MG63 (cell line): Measurements from ENCODE around the gene RNF43. TPM values are rescaled to one million over a fixed set of nuclear protein-coding genes. Genes with fewer than 3 reads are reported as not detected.

Source experiments
- DNase-seq: peaks from one replicate; pipeline ENCODE4 v3.0.0-alpha.2; 2020
- H3K27me3 ChIP-seq: fragments of 250-450 bp; sonication (Bioruptor Pico); 2 replicates; pipeline ENCODE4 v1.5.1; 2020; ENCODE audit warnings: mild to moderate bottlenecking, moderate library complexity
- H3K36me3 ChIP-seq: fragments of 250-450 bp; sonication (Bioruptor Pico); 2 replicates; pipeline ENCODE4 v1.5.1; 2020; ENCODE audit warnings: mild to moderate bottlenecking, moderate library complexity
- H3K4me3 ChIP-seq: fragments of 250-450 bp; sonication (Bioruptor Pico); 2 replicates; pipeline ENCODE4 v1.5.1; 2020; ENCODE audit warnings: mild to moderate bottlenecking, moderate library complexity
- H3K9me3 ChIP-seq: fragments of 250-450 bp; sonication (Bioruptor Pico); 2 replicates; pipeline ENCODE4 v1.5.1; 2020; ENCODE audit warnings: mild to moderate bottlenecking, moderate library complexity
- total RNA-seq: library from RNA; depleted of rRNA; stranded (reverse); fragments of >200 nt; shearing (Covaris generic); gene quantifications from 2 replicates; pipeline ENCODE4 v1.2.3, GENCODE V29; 2014; ENCODE audit warnings: low replicate concordance

RNF43 gene
- total RNA-seq, 1 experiment from 2014 or later = not detected

DNA sequence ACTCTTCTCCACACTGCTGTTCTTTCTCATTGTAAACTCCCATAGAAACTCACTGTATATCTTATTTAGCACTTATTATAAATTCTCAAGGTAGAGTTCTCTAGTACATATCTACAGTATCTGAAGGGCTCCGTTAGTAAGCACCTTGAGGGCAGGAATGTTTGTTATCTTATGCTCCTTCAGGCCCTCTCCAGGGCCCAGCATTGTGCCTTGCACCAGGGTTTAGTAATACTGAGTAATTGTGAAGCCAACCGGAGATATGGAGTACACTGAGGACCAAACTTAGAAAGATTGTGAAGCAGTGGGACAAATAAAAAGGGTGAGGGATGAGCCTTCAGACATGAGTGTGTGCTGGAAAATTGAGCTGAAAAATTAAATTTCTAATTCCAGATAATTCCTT is 26.4 kb downstream of the RNF43 start:
- Histone ChIP-seq H3K36me3 (no peaks in the 10 kb centered on the region), H3K27me3 (peaks cover 32% of the 10 kb centered on the region), H3K9me3 (no peaks in the 10 kb centered on the region), H3K4me3 (no peak overlapping the region)
- DNase-seq = no peak

DNA sequence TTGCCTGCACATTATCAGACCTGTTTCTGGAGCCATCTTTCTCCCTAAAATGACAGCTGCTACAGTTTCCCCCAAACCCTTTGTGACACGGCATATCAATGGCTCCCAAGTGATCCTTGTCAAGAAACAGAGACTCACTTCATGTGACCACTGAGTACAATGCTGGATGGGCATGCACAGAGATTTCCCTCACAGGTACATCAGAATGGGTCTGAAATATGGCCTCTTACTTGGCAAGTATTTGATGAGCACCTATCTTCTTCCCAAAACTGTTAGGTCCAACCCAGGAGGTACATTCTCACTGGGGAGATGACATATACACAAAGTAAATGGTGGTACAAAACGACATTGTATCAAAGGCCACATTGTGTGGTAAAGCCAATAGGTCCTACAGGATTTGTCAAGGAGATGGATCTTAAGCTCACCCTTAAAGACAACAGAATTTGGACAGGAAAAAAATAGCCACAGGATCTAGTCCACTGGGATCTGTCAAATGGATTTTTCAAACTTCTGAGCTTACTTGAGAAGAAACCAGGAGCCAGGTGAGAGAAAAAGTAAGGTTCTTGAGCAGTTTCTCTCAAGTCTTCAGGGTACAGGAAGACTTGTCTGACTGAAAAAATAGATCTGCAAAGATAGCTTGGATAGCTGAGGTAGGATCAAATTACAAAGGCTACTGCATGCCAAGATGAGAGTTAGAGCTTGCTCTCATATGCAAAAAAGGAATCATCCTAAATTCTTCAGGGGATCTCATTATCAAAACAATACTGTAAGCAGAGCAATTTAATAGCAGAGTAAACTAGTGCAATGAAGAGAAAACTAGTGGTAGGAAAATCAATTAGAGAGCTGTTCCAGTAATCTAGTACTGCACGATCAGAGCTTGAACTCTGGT is 28.8 kb downstream of the RNF43 start:
- Histone ChIP-seq H3K4me3 (no peak overlapping the region), H3K36me3 (no peaks in the 10 kb centered on the region), H3K9me3 (no peaks in the 10 kb centered on the region), H3K27me3 (peaks cover 24% of the 10 kb centered on the region)
- DNase-seq = no peak

DNA sequence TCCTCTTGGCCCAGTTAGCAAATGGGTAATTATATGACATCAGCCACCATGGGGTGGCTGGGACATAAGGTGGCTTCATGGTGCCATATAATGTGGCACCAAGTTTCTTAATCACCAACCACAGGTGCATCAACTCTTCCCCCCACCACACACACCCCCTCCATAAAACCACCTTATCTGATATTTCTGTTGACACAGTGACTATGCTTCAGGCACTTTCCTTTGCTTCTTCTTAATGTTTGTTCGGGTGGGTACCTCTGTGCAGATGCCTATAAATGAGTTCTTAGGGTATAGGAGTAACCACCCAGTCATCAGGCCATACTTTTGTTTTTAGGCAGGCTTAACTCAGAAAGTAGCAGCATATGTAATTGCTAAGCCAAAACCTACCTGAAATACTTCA is 29.5 kb downstream of the RNF43 start:
- no peak for DNase-seq
- Histone ChIP-seq H3K36me3 (no peaks in the 10 kb centered on the region), H3K27me3 (peaks cover 24% of the 10 kb centered on the region), H3K9me3 (no peaks in the 10 kb centered on the region), H3K4me3 (no peak overlapping the region)

- no peaks in the 10 kb centered on the region for H3K36me3 ChIP-seq
- no peak for DNase-seq
- no peaks in the 10 kb centered on the region for H3K9me3 ChIP-seq
- H3K4me3 ChIP-seq = no peak overlapping the region
- H3K27me3 ChIP-seq = peaks cover 15% of the 10 kb centered on the region
These were observed 30.6 kb downstream of the RNF43 start for GRCh38 chr17:58386708-58387107.

DNA sequence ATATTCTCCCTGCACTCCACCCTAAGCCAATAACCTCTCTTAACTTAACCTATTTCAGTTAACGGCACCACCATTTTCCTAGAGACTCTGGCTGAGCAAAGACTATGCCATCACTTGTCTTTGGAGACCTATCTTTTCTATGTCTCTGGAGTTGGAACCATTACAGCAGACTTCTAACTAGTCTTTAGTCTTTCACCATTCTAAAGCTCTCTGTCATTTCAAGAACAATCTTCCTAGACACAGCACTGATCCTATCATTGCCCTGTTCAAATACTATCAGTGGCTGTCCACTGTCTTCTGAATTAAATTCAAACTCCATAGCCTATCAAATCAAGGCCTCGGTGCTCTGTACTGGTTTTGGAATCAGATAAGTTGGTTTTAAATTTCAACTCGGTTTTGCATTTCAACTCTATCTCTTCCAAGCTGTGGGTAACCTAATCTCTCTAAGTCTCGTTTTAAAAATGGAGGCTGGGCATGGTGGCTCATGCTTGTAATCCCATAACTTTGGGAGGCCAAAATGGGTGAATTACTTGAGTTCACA is 31.9 kb downstream of the RNF43 start:
- Histone ChIP-seq H3K4me3 (no peak overlapping the region), H3K36me3 (no peaks in the 10 kb centered on the region), H3K9me3 (no peaks in the 10 kb centered on the region), H3K27me3 (peaks cover 7% of the 10 kb centered on the region)
- DNase-seq = no peak

DNA sequence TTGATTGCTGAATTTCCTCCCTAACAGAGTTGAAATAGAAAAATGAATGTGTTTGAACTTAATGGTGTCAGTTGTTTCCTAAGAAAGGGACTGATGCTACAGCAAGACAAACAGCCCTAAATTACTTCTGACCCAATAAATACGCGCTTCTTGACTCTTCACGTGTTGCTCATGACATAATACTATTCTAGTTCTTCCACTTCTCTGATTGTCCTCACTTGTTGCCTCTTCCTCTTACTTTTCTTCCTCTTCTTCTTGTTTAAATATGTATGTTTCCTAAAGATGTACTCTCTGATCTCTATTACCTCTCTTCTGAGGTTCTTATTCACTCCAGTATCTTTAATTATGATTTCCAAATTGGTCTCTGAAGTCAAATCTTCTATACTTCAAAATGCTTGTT is 32.4 kb downstream of the RNF43 start:
- Histone ChIP-seq H3K4me3 (no peak overlapping the region), H3K27me3 (peaks cover 7% of the 10 kb centered on the region), H3K36me3 (no peaks in the 10 kb centered on the region), H3K9me3 (no peaks in the 10 kb centered on the region)
- DNase-seq = no peak

DNA sequence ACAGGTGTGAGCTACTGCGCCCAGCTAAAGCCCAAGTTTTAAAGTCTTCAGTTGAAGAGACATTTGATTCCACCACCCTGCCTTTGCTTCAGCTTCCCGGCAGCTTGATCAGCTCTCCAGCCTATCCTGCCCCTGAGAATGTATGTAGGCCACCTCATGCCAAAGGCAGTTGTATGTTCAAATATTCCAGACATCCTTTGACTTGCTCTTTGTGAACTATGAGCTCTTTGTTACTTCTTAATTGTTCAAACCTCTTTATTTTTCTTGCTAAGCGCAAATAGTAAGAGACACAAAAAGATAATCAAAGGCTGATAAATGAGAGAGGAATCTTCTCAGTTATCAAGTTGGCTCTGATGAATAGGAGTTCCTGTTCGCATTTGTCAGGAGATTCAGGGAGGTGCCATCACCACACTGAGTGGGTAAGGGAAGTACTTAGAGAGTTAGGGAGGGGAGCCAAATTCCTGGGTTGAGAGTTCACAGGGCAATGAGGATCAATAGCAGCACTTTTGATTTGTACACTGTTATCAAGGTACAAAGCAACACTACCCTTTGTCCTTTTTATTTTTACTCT is 33.4 kb downstream of the RNF43 start:
- no peak for DNase-seq
- Histone ChIP-seq H3K4me3 (no peak overlapping the region), H3K9me3 (no peaks in the 10 kb centered on the region), H3K36me3 (no peaks in the 10 kb centered on the region), H3K27me3 (peaks cover 7% of the 10 kb centered on the region)

DNA sequence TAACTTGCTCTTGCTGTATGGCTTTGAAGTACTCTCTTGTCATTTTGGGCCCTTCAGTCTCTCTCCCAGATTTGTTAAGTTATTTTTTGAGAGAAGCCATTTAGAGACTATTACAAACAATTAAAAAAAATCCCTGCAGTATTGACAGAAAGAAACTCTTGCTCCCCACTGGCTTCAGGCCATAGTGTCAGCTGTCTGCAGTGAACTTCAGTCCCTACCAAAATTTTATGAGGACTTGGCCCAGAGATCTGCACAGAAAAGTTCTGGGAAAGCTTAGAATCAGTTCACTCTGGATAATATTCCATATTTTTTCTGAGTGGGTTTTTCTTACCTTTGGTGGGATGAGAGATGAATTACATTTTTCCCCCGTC is 34.5 kb downstream of the RNF43 start:
- no peaks in the 10 kb centered on the region for H3K36me3 ChIP-seq
- peaks cover 7% of the 10 kb centered on the region for H3K27me3 ChIP-seq
- no peaks in the 10 kb centered on the region for H3K9me3 ChIP-seq
- DNase-seq = no peak
- no peak overlapping the region for H3K4me3 ChIP-seq

GRCh38 chr17:58382108-58382871 is 35.0 kb downstream of the RNF43 start:
- Histone ChIP-seq H3K27me3 (peaks cover 7% of the 10 kb centered on the region), H3K36me3 (no peaks in the 10 kb centered on the region), H3K4me3 (no peak overlapping the region), H3K9me3 (no peaks in the 10 kb centered on the region)
- no peak for DNase-seq

GRCh38 chr17:58381124-58382035 is 36.0 kb downstream of the RNF43 start:
- Histone ChIP-seq H3K4me3 (no peak overlapping the region), H3K27me3 (peaks cover 7% of the 10 kb centered on the region), H3K9me3 (no peaks in the 10 kb centered on the region), H3K36me3 (no peaks in the 10 kb centered on the region)
- no peak for DNase-seq

DNA sequence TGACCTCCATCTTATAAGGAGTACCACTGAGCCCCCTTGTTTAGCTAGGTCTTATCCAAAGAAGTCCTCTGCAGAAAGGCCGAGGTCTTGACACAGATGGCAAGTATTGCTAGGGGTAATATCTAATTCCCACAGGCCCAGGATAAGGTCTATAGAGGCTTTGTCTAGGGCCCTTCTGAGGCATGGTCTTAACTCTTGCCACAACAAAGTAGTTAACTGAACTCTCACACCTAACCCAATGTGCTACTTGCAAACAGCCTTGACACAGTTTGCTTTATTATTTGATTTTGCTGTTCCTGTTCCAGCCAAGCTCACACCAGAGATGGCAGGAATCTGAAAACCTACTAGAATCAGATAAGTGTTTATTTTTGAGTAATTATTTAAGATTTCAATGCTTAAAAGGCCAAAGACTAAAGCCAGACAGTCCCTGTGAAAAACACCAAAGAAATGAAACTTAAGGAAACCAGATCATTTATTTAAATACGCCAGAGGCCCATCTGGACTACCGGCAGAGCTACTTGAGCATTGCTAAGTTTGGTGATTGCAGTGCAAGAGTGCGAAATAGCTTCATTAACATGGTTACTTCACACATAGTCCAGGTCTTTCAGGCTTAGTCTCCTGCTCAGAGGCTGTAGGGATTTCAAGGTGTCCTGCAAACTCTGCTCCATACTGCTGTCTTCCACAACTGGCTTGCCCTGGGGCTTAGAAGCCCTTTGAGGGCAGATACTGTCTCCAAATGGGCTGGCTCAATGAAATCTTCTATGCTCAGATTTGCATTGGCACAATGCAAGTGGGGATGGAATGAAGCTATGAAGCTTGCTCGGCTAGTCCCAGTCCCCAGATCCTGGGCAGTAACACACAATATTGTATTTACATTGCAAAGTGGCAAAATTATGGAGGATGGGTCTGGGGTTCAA is 36.9 kb downstream of the RNF43 start:
- H3K9me3 ChIP-seq = no peaks in the 10 kb centered on the region
- DNase-seq = no peak
- peaks cover 6% of the 10 kb centered on the region for H3K27me3 ChIP-seq
- no peak overlapping the region for H3K4me3 ChIP-seq
- no peaks in the 10 kb centered on the region for H3K36me3 ChIP-seq

- Histone ChIP-seq H3K4me3 (no peak overlapping the region), H3K9me3 (no peaks in the 10 kb centered on the region), H3K27me3 (no peaks in the 10 kb centered on the region), H3K36me3 (no peaks in the 10 kb centered on the region)
- no peak for DNase-seq
These were observed 37.9 kb downstream of the RNF43 start for GRCh38 chr17:58379511-58379824.

- no peak for DNase-seq
- Histone ChIP-seq H3K36me3 (no peaks in the 10 kb centered on the region), H3K4me3 (no peak overlapping the region), H3K27me3 (no peaks in the 10 kb centered on the region), H3K9me3 (no peaks in the 10 kb centered on the region)
These were observed 38.4 kb downstream of the RNF43 start for GRCh38 chr17:58378733-58379510.

DNA sequence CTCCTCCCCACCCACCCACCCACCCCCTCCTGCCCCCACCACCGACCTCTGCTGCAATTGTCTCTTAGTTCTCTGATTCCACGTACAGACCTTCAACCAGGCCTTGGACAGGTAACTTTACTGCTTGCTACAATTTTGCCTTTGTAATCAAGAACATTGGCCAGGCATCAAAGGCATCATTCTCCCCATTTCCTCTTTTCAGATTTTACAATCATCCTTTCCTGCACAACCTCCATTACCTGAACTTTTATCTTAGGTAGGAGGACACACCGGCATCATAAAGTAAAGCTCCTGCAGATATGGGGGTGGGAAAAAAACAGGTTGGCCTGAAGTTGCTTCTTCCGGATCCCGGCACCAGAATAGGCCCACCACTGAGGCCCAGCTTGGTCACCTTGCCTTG is 39.7 kb downstream of the RNF43 start:
- Histone ChIP-seq H3K9me3 (no peaks in the 10 kb centered on the region), H3K36me3 (no peaks in the 10 kb centered on the region), H3K27me3 (no peaks in the 10 kb centered on the region), H3K4me3 (no peak overlapping the region)
- no peak for DNase-seq

DNA sequence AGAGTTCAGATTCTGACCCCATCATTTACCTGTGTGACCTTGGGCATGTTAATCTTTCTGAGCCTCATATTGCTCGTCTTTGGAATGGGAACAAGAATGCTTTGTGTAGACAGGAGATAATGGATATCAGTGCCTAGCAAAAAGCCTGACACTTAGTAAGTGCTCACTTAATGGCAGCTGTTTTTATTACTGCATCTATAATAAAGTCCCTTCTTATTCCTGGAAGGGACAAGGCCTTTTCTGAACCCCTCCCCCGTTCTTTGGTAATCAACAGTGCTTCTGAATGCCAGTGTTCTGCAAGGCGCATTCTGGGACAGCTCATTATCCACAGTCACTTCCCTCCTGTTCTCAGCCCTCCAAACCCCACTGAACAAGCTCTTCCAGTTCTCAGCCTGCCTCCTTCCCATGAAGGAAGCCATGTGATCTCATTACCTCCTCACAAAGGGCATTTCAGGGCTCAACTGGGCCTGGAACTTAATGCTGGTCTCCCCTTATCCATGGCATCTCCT is 40.2 kb downstream of the RNF43 start:
- DNase-seq = no peak
- H3K4me3 ChIP-seq = no peak overlapping the region
- H3K9me3 ChIP-seq = no peaks in the 10 kb centered on the region
- H3K27me3 ChIP-seq = no peaks in the 10 kb centered on the region
- H3K36me3 ChIP-seq = no peaks in the 10 kb centered on the region
